SK-N-SH (cell line): ENCODE results near the gene RPS6KB2. TPM values are rescaled to one million over a fixed set of nuclear protein-coding genes. Genes with fewer than 3 reads are reported as not detected.

Experiments used
- CTCF ChIA-PET: fragments of 300-600, 350-600 bp; formaldehyde crosslinking; extraction: SDS; loops from one replicate; lab custom pipeline; 2021; lab: Yijun Ruan, JAX
- POLR2A ChIA-PET: fragments of 350-600 bp; sonication (Branson Sonifier 250); formaldehyde crosslinking; extraction: SDS; loops from one replicate; lab custom pipeline; 2020; ENCODE audit warnings: antibody characterized with exemption, inconsistent platforms; lab: Yijun Ruan, JAX
- DNase-seq: peaks from one replicate; pipeline ENCODE4 v3.0.0; 2012
- H2AFZ ChIP-seq: fragments of 200-600 bp; sonication (generic); 2 replicates; pipeline ENCODE4 v1.8.1; 2016; ENCODE audit warnings: antibody characterized with exemption, mild to moderate bottlenecking, low read depth
- H3F3A ChIP-seq: fragments of 200-600 bp; sonication (generic); replicated peaks from 2 replicates; pipeline ENCODE3; 2016; ENCODE audit warnings: antibody characterized with exemption, mild to moderate bottlenecking; ENCODE audit not compliant: insufficient read depth
- H3K27ac ChIP-seq, 2 experiments: fragments of 200-500 bp in 1 of 2; fragments of 200-600 bp in 1 of 2; sonication (Bioruptor generic) in 1 of 2; sonication (generic), shearing (Covaris generic) in 1 of 2; 2 replicates each; pipeline versions ENCODE4 v1.5.1 to v1.6.1; 2014 to 2016; ENCODE audit warnings: low read depth in 2 of 2, inconsistent platforms in 1 of 2, low read length in 1 of 2, mild to moderate bottlenecking in 1 of 2, mixed read lengths in 1 of 2
- H3K27me3 ChIP-seq: fragments of 200-600 bp; sonication (generic), shearing (Covaris generic); 2 replicates; pipeline ENCODE4 v1.6.1; 2016; ENCODE audit warnings: mixed run types; ENCODE audit not compliant: insufficient read depth
- H3K36me3 ChIP-seq, 2 experiments: fragments of 200-500 bp in 1 of 2; fragments of 200-600 bp in 1 of 2; sonication (Bioruptor generic) in 1 of 2; sonication (generic) in 1 of 2; replicated peaks in 1 of 2; 2 replicates each; pipeline versions ENCODE3 to v1.5.1; 2014 to 2016; ENCODE audit warnings: low read length in 1 of 2, mild to moderate bottlenecking in 1 of 2; ENCODE audit not compliant: insufficient read depth in 2 of 2, control insufficient read depth in 1 of 2
- H3K4me1 ChIP-seq, 2 experiments: fragments of 200-500 bp in 1 of 2; fragments of 200-600 bp in 1 of 2; sonication (Bioruptor generic) in 1 of 2; sonication (generic), shearing (Covaris generic) in 1 of 2; 2 replicates each; pipeline versions ENCODE4 v1.5.1 to v1.6.1; 2014 to 2016; ENCODE audit warnings: low read depth in 1 of 2, low read length in 1 of 2, mixed run types in 1 of 2; ENCODE audit not compliant: insufficient read depth in 2 of 2, control insufficient read depth in 1 of 2
- H3K4me2 ChIP-seq: fragments of 200-600 bp; sonication (generic), shearing (Covaris generic); 2 replicates; pipeline ENCODE4 v1.6.1; 2017; ENCODE audit warnings: mixed run types
- H3K4me3 ChIP-seq, 2 experiments: fragments of 200-500 bp in 1 of 2; fragments of 200-600 bp in 1 of 2; sonication (Bioruptor generic) in 1 of 2; sonication (generic), shearing (Covaris generic) in 1 of 2; 2 replicates each; pipeline versions ENCODE4 v1.5.1 to v1.8.1; 2014 to 2016; ENCODE audit warnings: low read depth in 2 of 2, inconsistent platforms in 1 of 2, low read length in 1 of 2, mild to moderate bottlenecking in 1 of 2, mixed read lengths in 1 of 2, moderate library complexity in 1 of 2
- H3K79me2 ChIP-seq: fragments of 200-600 bp; sonication (generic); 2 replicates; pipeline ENCODE4 v1.8.1; 2017; ENCODE audit warnings: mild to moderate bottlenecking; ENCODE audit not compliant: insufficient read depth
- H3K9ac ChIP-seq: fragments of 200-600 bp; sonication (generic); 2 replicates; pipeline ENCODE4 v1.6.1; 2017; ENCODE audit warnings: mixed run types
- H3K9me2 ChIP-seq: fragments of 200-600 bp; sonication (generic); 2 replicates; pipeline ENCODE4 v1.6.1; 2017; ENCODE audit warnings: mixed run types
- H3K9me3 ChIP-seq: fragments of 200-600 bp; sonication (generic); 2 replicates; pipeline ENCODE4 v1.6.1; 2017; ENCODE audit warnings: mixed run types, mild to moderate bottlenecking, moderate library complexity
- H4K20me1 ChIP-seq: fragments of 200-600 bp; sonication (generic); 2 replicates; pipeline ENCODE4 v1.6.1; 2017; ENCODE audit warnings: mild to moderate bottlenecking, mixed run types; ENCODE audit not compliant: insufficient read depth
- CTCF ChIP-seq: fragments of 200-600 bp; sonication (generic); IDR thresholded peaks from 2 replicates; pipeline ENCODE4 v1.6.1; 2017; ENCODE audit warnings: antibody characterized with exemption, mild to moderate bottlenecking, moderate library complexity
- ELF1 ChIP-seq: IDR thresholded peaks from 2 replicates; pipeline ENCODE4 v1.4.0; 2012
- EP300 ChIP-seq, 2 experiments: IDR thresholded peaks; 2 replicates each; pipeline versions ENCODE4 v1.4.0 to v1.6.1; 2012; ENCODE audit warnings: borderline replicate concordance in 1 of 2, low read depth in 1 of 2, low read length in 1 of 2
- EZH2phosphoT487 ChIP-seq: fragments of 200-600 bp; sonication (generic); IDR thresholded peaks from 2 replicates; pipeline ENCODE4 v1.6.1; 2017; ENCODE audit warnings: low read depth, mixed run types, mild to moderate bottlenecking, antibody characterized with exemption, moderate library complexity, borderline replicate concordance
- FOSL2 ChIP-seq: IDR thresholded peaks from 2 replicates; pipeline ENCODE4 v1.4.0; 2012; ENCODE audit warnings: low read depth, mild to moderate bottlenecking, moderate library complexity, borderline replicate concordance
- GABPA ChIP-seq: IDR thresholded peaks from 2 replicates; pipeline ENCODE4 v1.4.0; 2012; ENCODE audit warnings: low read depth, mild to moderate bottlenecking
- IRF3 ChIP-seq: fragments of 150-350 bp; IDR thresholded peaks from 2 replicates; pipeline ENCODE4 v1.6.1; 2016; ENCODE audit warnings: mild to moderate bottlenecking, low read depth, low read length
- JUND ChIP-seq: IDR thresholded peaks from 2 replicates; pipeline ENCODE4 v1.4.0; 2012
- MAX ChIP-seq: IDR thresholded peaks from 2 replicates; pipeline ENCODE4 v1.4.0; 2012; ENCODE audit warnings: low read depth
- MEF2A ChIP-seq: IDR thresholded peaks from 2 replicates; pipeline ENCODE4 v1.4.0; 2012; ENCODE audit warnings: low read depth, borderline replicate concordance
- MXI1 ChIP-seq: IDR thresholded peaks from 2 replicates; pipeline ENCODE4 v1.6.1; 2012; ENCODE audit warnings: mild to moderate bottlenecking, low read depth, low read length, improper control_type of control experiment
- PBX3 ChIP-seq: IDR thresholded peaks from 2 replicates; pipeline ENCODE4; 2012
- POLR2AphosphoS5 ChIP-seq: IDR thresholded peaks from 2 replicates; pipeline ENCODE4 v1.6.1; 2012; ENCODE audit warnings: low read depth, low read length
- RAD21 ChIP-seq: IDR thresholded peaks from 2 replicates; pipeline ENCODE4 v1.6.1; 2012; ENCODE audit warnings: mild to moderate bottlenecking, low read length
- RCOR1 ChIP-seq: fragments of 150-350 bp; IDR thresholded peaks from 2 replicates; pipeline ENCODE4 v1.6.1; 2017; ENCODE audit warnings: antibody characterized with exemption, low read length
- RFX5 ChIP-seq: IDR thresholded peaks from 2 replicates; pipeline ENCODE4 v1.6.1; 2012; ENCODE audit warnings: mild to moderate bottlenecking, improper control_type of control experiment, low read length
- SIN3A ChIP-seq: IDR thresholded peaks from 2 replicates; pipeline ENCODE4 v1.6.1; 2012; ENCODE audit warnings: low read depth, mild to moderate bottlenecking, low read length, moderate library complexity, borderline replicate concordance
- SMC3 ChIP-seq: IDR thresholded peaks from 2 replicates; pipeline ENCODE4 v1.6.1; 2012; ENCODE audit warnings: low read depth, low read length, improper control_type of control experiment
- TAF1 ChIP-seq: IDR thresholded peaks from 2 replicates; pipeline ENCODE4 v1.6.1; 2012; ENCODE audit warnings: low read depth, mild to moderate bottlenecking, low read length, moderate library complexity, borderline replicate concordance
- TCF12 ChIP-seq: IDR thresholded peaks from 2 replicates; pipeline ENCODE4 v1.4.0; 2012
- USF1 ChIP-seq: IDR thresholded peaks from 2 replicates; pipeline ENCODE4 v1.4.0; 2012; ENCODE audit warnings: low read depth, borderline replicate concordance
- USF2 ChIP-seq: fragments of 150-350 bp; IDR thresholded peaks from 2 replicates; pipeline ENCODE4 v1.6.1; 2017; ENCODE audit warnings: antibody characterized with exemption, low read length, low read depth, borderline replicate concordance
- YY1 ChIP-seq: IDR thresholded peaks from 2 replicates; pipeline ENCODE4 v1.4.0; 2012; ENCODE audit warnings: low read depth, mild to moderate bottlenecking
- ZBTB33 ChIP-seq: IDR thresholded peaks from 2 replicates; pipeline ENCODE4 v1.4.0; 2012; ENCODE audit warnings: low read depth, borderline replicate concordance
- WGBS: methylation state at CpG from one replicate; pipeline ENCODE4 v1.1.6; 2017; ENCODE audit warnings: low lambda C conversion rate; 5-methylcytosine and 5-hydroxymethylcytosine counted together
- polyA plus RNA-seq, 3 experiments: library from polyadenylated mRNA; depleted of rRNA; stranded (reverse); fragments of >200 nt; gene quantifications; 2 replicates each; pipeline ENCODE4 v1.2.3, GENCODE V29; 2012

The RPS6KB2 gene
- polyA plus RNA-seq, 1 of the 3 experiments (the other 2 are of a cell fraction), result 52.0 TPM

- H3K9ac ChIP-seq, result peak within 1 kb of the TSS; percentile 55
- H3K4me3 ChIP-seq, result peak within 1 kb of the TSS; percentile 54 to 62
- peaks cover 6 to 17% of the 10 kb centered on the region in 2 experiments; a peak in 3 of 4 replicates for H3K4me1 ChIP-seq
- DNase-seq, result peak; percentile 98
- H2AFZ ChIP-seq, result peak within 1 kb of the TSS; percentile 99
- peak within 1 kb of the TSS; percentile 79 for H3K4me2 ChIP-seq
- H3K27me3 ChIP-seq, result no peaks in the 10 kb centered on the region; the same call in 1 of the 2 replicates
- no peaks in the 10 kb centered on the region for H4K20me1 ChIP-seq
- no peaks in the 10 kb centered on the region for H3K9me2 ChIP-seq
- H3K27ac ChIP-seq, result peak within 1 kb of the TSS; percentile 65 to 87
- no peaks in the 10 kb centered on the region for H3K9me3 ChIP-seq
- WGBS, result 17% methylated on average over 40 of the region's 60 CpGs
- ChIA-PET CTCF (interaction anchor here (0.8 kb wide), 1 partner anchor 132 kb away, joined by 3 read pairs; no protein-coding TSS in a partner anchor), POLR2A (interaction anchor here (0.8 to 1.4 kb wide), 2 partner anchors 14 to 91 kb away, joined by 3 to 6 read pairs; partner anchors contain the start of genes RAD9A and TMEM134)
- H3K79me2 ChIP-seq, result peaks cover 25% of the 10 kb centered on the region
- peaks cover 7% of the 10 kb centered on the region for H3F3A ChIP-seq
- peaks cover 0 to 6% of the 10 kb centered on the region in 2 experiments for H3K36me3 ChIP-seq
- TF ChIP-seq POLR2AphosphoS5 (peak; percentile 71), IRF3 (no peak), SIN3A (no peak; the same call in 1 of the 2 replicates), GABPA (peak; percentile 59), EZH2phosphoT487 (no peak), JUND (no peak), MXI1 (peak; percentile 69), RCOR1 (no peak), TCF12 (no peak), MAX (peak; percentile 100), PBX3 (peak; percentile 74), ZBTB33 (no peak), EP300 (IDR thresholded peaks at IDR 0.05; ENCODE audit: borderline replicate concordance in 1 of 2, low read depth in 1 of 2, low read length in 1 of 2) (no peak), USF2 (no peak), SMC3 (no peak), USF1 (no peak), CTCF (no peak), RFX5 (0 out of 2 replicates have a peak, but pooled peaks have one; percentile 22), RAD21 (no peak), MEF2A (no peak), ELF1 (peak; percentile 78), TAF1 (peak; percentile 92), YY1 (peak; percentile 99), FOSL2 (no peak)
These were observed 54.8 kb downstream of the RPS6KB2 start, which contains the start of gene AIP for GRCh38 chr11:67482827-67483798. TSS of gene AIP (plus strand) at chr11:67483026. CDS start at chr11:67483159, 133 bp downstream.
